Body of pancreas (tissue), 4 donors: ENCODE measurements around the gene IFT80. TPM values are rescaled to one million over a fixed set of nuclear protein-coding genes. Genes with fewer than 3 reads are reported as not detected.

ENCODE experiments used
- ATAC-seq: fragments of 150-250 bp; one replicate; pipeline ENCODE4 v1.9.1; 2016
- DNase-seq, 4 donors: peaks; one replicate each; pipeline ENCODE4 v3.0.0-alpha.2; 2019
- H3K27ac ChIP-seq, 4 donors: fragments of 200-600 bp; sonication (generic); 1 replicate in 3 of 4; 2 replicates in 1 of 4; pipeline versions ENCODE4 v1.5.1 to v1.6.1; 2016 to 2019; ENCODE audit warnings: mild to moderate bottlenecking in 1 of 4, mixed read lengths in 1 of 4, moderate library complexity in 1 of 4
- H3K27me3 ChIP-seq, 2 donors: fragments of 200-600 bp; sonication (generic); one replicate each; pipeline ENCODE4 v1.6.0; 2016; ENCODE audit warnings: mild to moderate bottlenecking in 1 of 2
- H3K36me3 ChIP-seq, 2 donors: fragments of 200-600 bp; sonication (generic); replicated peaks in 1 of 2; 2 replicates each; pipeline ENCODE4 v1.5.1; 2016; ENCODE audit warnings: low read depth in 2 of 2; ENCODE audit not compliant: insufficient read depth in 1 of 2
- H3K4me1 ChIP-seq: fragments of 200-600 bp; sonication (generic); one replicate; pipeline ENCODE4 v1.6.0; 2016
- H3K4me3 ChIP-seq, 2 donors: fragments of 200-600 bp; sonication (generic); 1 replicate in 1 of 2; 2 replicates in 1 of 2; pipeline ENCODE4 v1.5.1; 2016 to 2019
- H3K9me3 ChIP-seq, 3 donors: fragments of 200-600 bp; sonication (generic); 1 replicate in 2 of 3; 2 replicates in 1 of 3; pipeline ENCODE4 v1.5.1; 2016
- POLR2A ChIP-seq, 3 donors: fragments of 450-650 bp; IDR thresholded peaks; one replicate each; pipeline ENCODE4 v1.6.1; 2016; ENCODE audit warnings: antibody characterized with exemption in 3 of 3, mild to moderate bottlenecking in 2 of 3
- WGBS, 2 donors: methylation state at CpG; one replicate each; pipeline ENCODE4 v1.1.5; 2017; 5-methylcytosine and 5-hydroxymethylcytosine counted together
- intact Hi-C: fragments of 100-400 bp; cut with DNase I; formaldehyde crosslinking; loops from one replicate; pipeline ENCODE4 v1.15.1; 2023
- total RNA-seq, 2 donors: library from RNA; depleted of rRNA; stranded (reverse); fragments of >200 nt; gene quantifications; one replicate each; pipeline ENCODE4 v1.1.0, GENCODE V29; 2016
- TF ChIP-seq, protein P1 (sequence below), 7 experiments: fragments of 450-650 bp in 4 of 7; fragments of 200-600 bp in 3 of 7; sonication (generic) in 3 of 7; IDR thresholded peaks; one replicate each; pipeline ENCODE4 v1.5.1; 2016 to 2019; ENCODE audit warnings: antibody characterized with exemption in 7 of 7

IFT80 gene
- total RNA-seq, 2 donors from 2014 or later = 15.5 to 31.6 TPM

DNA sequence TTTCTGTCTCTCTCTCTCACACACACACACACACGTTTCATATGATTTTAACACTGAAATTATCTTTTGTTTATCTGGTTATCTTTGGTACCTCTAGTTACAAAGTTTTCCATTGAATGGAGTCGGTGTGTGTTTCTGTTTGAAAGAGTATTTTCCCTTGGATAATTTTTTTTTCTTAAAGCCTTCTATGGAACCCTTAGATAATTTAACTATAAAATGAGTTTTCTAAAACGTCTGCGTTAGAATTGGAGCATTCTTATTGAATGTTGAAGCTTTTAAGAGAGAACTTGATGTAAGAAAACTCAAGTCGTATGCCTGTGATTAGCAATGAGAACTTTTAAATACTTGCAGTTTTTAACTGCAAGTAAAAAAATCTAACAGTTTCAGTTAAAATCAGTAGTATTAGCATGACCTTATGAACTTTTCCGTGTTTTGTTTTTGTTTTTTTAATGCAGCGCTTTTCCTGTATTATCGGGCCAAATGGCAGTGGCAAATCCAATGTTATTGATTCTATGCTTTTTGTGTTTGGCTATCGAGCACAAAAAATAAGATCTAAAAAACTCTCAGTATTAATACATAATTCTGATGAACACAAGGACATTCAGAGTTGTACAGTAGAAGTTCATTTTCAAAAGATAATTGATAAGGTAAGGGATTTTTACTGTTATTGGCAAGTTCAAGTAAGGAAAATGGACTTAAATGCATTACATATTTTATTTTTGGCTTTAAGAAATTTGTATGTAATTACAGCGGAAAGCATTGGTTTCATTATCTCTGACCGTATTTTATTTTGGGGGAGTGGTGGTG lies 3.4 kb upstream of the IFT80 start:
- Histone ChIP-seq H3K27ac (no peak overlapping the region), H3K9me3 (no peaks in the 10 kb centered on the region), H3K27me3 (no peaks in the 10 kb centered on the region), H3K4me3 (no peak overlapping the region), H3K36me3 (no peaks in the 10 kb centered on the region), H3K4me1 (peaks cover 14% of the 10 kb centered on the region)
- no peak for DNase-seq
- intact Hi-C loops = no loop called here
- 43 to 55% methylated on average over 11 of the region's 11 CpGs for WGBS, 2 donors
- TF ChIP-seq, protein P1, sequence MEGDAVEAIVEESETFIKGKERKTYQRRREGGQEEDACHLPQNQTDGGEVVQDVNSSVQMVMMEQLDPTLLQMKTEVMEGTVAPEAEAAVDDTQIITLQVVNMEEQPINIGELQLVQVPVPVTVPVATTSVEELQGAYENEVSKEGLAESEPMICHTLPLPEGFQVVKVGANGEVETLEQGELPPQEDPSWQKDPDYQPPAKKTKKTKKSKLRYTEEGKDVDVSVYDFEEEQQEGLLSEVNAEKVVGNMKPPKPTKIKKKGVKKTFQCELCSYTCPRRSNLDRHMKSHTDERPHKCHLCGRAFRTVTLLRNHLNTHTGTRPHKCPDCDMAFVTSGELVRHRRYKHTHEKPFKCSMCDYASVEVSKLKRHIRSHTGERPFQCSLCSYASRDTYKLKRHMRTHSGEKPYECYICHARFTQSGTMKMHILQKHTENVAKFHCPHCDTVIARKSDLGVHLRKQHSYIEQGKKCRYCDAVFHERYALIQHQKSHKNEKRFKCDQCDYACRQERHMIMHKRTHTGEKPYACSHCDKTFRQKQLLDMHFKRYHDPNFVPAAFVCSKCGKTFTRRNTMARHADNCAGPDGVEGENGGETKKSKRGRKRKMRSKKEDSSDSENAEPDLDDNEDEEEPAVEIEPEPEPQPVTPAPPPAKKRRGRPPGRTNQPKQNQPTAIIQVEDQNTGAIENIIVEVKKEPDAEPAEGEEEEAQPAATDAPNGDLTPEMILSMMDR (IDR thresholded peaks at IDR 0.05) = no peak
- no peak for TF ChIP-seq POLR2A (IDR thresholded peaks at IDR 0.05)
- ATAC-seq = no peak

DNA sequence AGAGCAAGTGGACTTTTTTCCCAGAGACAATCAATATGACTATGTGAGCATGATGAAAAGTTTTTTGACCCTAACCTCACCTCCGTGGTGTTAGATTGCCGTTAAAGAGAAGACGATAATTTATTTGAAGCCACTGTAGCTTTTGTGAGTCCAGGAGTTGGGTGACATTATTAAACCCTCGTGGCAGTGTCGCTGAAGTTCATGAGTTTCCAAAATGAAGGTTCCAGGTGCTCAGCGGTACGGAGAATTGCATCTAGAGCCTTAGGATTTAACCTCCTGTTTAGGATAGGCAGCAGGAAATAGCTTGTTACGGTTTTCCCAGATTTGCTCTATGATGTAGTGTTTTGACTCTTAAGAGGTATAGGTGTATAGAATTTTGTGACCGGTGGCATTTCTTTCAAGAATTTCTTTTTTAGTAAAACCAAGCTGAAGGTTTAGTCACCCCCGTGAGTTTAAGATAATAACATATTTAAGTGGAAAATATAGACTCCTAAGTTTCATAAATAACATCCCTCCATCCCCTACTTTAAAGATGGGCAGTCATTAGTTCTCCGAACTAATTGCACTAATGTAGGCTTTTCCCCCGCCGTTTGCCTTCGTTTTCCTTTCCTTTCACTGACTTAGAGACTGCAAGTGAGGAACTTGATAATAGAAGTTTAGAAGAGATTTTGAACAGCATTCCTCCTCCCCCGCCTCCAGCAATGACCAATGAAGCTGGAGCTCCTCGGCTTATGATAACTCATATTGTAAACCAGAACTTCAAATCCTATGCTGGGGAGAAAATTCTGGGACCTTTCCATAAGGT lies 2.5 kb upstream of the IFT80 start:
- DNase-seq = peak in 1 of 4 donors; percentile 10

DNA sequence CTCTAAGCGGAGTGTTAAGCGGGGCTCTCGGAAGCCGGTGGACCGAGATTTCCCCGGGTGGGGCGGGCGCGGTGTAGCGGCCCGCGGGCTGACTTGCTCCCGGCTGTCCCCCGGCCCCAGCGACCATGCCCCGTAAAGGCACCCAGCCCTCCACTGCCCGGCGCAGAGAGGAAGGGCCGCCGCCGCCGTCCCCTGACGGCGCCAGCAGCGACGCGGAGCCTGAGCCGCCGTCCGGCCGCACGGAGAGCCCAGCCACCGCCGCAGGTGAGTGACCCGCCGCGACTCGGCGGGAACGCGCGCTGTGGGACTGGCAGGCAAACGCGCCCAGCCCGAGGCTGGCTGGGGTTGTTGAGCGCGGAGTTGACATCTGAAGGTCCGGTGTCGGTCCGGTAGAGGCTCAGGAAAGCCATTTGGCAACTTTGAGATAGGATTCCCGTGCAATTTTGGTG lies 1.7 kb upstream of the IFT80 start:
- H3K9me3 ChIP-seq = no peaks in the 10 kb centered on the region
- DNase-seq = peak; percentile 35 to 57 (median 42)
- H3K27me3 ChIP-seq = no peaks in the 10 kb centered on the region
- 0 to 1% methylated on average over 4 to 51 of the region's 51 CpGs for WGBS, 2 donors
- TF ChIP-seq POLR2A (IDR thresholded peaks at IDR 0.05) = no peak
- TF ChIP-seq, protein P1 (IDR thresholded peaks at IDR 0.05) = no peak
- H3K4me3 ChIP-seq = peak overlapping the region; percentile 53 to 83
- intact Hi-C loops = no loop called here
- peaks cover 14% of the 10 kb centered on the region for H3K4me1 ChIP-seq
- H3K27ac ChIP-seq = peak overlapping the region in 3 of 4 donors; percentile 79 to 93 (median 85)
- peak; percentile 36 for ATAC-seq
- no peaks in the 10 kb centered on the region for H3K36me3 ChIP-seq

More for the DNA sequence above, 2.5 kb upstream of the IFT80 start:
- Histone ChIP-seq H3K4me1 (peaks cover 14% of the 10 kb centered on the region), H3K27me3 (no peaks in the 10 kb centered on the region), H3K9me3 (no peaks in the 10 kb centered on the region), H3K4me3 (peak overlapping the region; percentile 53 to 83), H3K36me3 (no peaks in the 10 kb centered on the region), H3K27ac (peak overlapping the region in 2 of 4 donors; percentile 85 to 93)
- intact Hi-C loops = no loop called here
- 15% methylated on average over 16 of the region's 16 CpGs for WGBS, 2 donors
- TF ChIP-seq, protein P1 (IDR thresholded peaks at IDR 0.05) = no peak
- TF ChIP-seq POLR2A (IDR thresholded peaks at IDR 0.05) = no peak
- no peak for ATAC-seq

DNA sequence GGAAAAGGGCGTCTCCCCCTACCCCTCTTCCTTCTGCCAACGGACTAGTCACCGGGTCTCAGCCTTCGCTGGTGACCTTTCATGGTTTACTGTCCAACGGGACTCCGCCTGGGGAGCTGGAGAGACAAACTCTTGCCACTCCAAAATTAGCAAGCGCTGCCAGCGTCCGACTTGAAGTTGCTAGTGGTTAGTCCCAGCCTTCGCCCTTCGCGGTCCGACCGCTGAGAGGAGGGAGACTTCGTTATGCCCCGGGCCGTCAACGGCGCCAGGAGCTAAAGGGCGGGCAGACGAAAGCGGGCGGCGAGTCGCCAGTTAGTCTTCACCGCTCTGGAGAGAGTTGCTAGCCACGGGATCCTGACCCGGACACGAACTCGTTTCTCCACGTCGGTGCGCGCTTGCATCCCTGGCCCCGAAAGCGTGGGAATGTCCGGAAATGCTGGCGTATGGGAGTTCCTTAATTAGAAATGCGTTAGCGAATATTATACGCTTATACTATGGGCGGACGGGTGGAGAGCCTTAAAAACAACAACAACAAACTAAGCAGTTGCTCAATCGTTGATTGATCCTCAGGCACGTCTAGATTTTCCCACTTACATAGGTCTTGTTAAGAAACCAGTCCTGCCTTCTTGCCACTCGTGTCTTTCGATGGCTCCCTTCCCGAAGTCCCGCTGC lies 1.1 kb upstream of the IFT80 start:
- peak; percentile 3 for ATAC-seq
- Histone ChIP-seq H3K36me3 (no peaks in the 10 kb centered on the region), H3K27ac (peak overlapping the region; percentile 63 to 93 (median 82)), H3K4me1 (peaks cover 14% of the 10 kb centered on the region), H3K4me3 (peak overlapping the region; percentile 53 to 83), H3K9me3 (no peaks in the 10 kb centered on the region), H3K27me3 (no peaks in the 10 kb centered on the region)
- peak; percentile 30 to 47 (median 40) for DNase-seq
- no peak for TF ChIP-seq POLR2A (IDR thresholded peaks at IDR 0.05)
- TF ChIP-seq, protein P1 (IDR thresholded peaks at IDR 0.05) = no peak
- WGBS, 2 donors = 0 to 1% methylated on average over 17 to 49 of the region's 49 CpGs
- intact Hi-C loops = no loop called here
